BJ (cell line): ENCODE results near the gene BTG1. TPM values are rescaled to one million over a fixed set of nuclear protein-coding genes. Genes with fewer than 3 reads are reported as not detected.

Source experiments
- CTCF ChIA-PET: fragments of 350-600 bp; formaldehyde crosslinking; extraction: SDS; loops from one replicate; lab custom pipeline; 2021; ENCODE audit warnings: antibody characterized with exemption, inconsistent platforms; lab: Yijun Ruan, JAX
- POLR2A ChIA-PET: fragments of 300-600 bp; sonication (Branson Sonifier 250); formaldehyde crosslinking; extraction: SDS; loops from one replicate; lab custom pipeline; 2021; ENCODE audit warnings: antibody characterized with exemption; lab: Charles Lee
- DNase-seq: peaks from one replicate; pipeline ENCODE4 v3.0.0-alpha.2; 2011; ENCODE audit warnings: low read depth
- H3K27me3 ChIP-seq: 2 replicates; pipeline ENCODE4 v1.6.0; 2011; ENCODE audit warnings: low read length; ENCODE audit not compliant: control insufficient read depth, insufficient read depth
- H3K36me3 ChIP-seq: 2 replicates; pipeline ENCODE4 v1.5.1; 2011; ENCODE audit warnings: low read length; ENCODE audit not compliant: control insufficient read depth, insufficient read depth
- H3K4me3 ChIP-seq: 2 replicates; pipeline ENCODE4 v1.5.1; 2011; ENCODE audit warnings: low read depth, mild to moderate bottlenecking, control low read depth, low read length
- polyA plus RNA-seq: library from polyadenylated mRNA; depleted of rRNA; stranded (reverse); fragments of >200 nt; gene quantifications from 2 replicates; pipeline ENCODE4 v1.2.3, GENCODE V29; 2011
- TF ChIP-seq, protein P1 (sequence below): IDR thresholded peaks from 2 replicates; pipeline ENCODE4 v1.5.1; 2011; ENCODE audit warnings: low read depth, mild to moderate bottlenecking, control low read depth, inconsistent platforms, low read length, moderate library complexity; ENCODE audit not compliant: insufficient read depth

Gene BTG1
- polyA plus RNA-seq, 1 experiment: 81.3 TPM

DNA sequence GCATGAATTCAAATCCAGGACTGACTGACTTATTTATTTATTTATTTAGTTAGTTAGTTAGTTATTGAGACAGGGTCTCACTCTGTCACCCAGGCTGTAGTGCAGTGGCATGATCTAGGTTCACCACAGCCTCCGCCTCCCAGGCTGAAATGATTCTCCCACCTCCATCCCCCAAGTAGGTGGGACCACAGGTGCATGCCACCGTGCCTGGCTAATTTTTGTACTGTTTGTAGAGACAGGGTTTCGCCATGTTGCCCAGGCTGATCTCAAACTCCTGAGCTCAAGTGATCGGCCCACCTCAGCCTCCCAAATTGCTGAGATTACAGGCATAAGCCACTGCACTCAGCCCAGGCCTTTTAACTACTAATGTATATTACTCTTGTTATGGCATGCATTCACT is 36.0 kb downstream of the BTG1 start:
- Histone ChIP-seq H3K36me3 (no peaks in the 10 kb centered on the region), H3K27me3 (no peaks in the 10 kb centered on the region), H3K4me3 (no peak overlapping the region)
- ChIA-PET POLR2A (no interaction called here), CTCF (no interaction called here)
- DNase-seq: no peak
- TF ChIP-seq, protein P1, sequence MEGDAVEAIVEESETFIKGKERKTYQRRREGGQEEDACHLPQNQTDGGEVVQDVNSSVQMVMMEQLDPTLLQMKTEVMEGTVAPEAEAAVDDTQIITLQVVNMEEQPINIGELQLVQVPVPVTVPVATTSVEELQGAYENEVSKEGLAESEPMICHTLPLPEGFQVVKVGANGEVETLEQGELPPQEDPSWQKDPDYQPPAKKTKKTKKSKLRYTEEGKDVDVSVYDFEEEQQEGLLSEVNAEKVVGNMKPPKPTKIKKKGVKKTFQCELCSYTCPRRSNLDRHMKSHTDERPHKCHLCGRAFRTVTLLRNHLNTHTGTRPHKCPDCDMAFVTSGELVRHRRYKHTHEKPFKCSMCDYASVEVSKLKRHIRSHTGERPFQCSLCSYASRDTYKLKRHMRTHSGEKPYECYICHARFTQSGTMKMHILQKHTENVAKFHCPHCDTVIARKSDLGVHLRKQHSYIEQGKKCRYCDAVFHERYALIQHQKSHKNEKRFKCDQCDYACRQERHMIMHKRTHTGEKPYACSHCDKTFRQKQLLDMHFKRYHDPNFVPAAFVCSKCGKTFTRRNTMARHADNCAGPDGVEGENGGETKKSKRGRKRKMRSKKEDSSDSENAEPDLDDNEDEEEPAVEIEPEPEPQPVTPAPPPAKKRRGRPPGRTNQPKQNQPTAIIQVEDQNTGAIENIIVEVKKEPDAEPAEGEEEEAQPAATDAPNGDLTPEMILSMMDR: no peak

GRCh38 chr12:92108651-92109050 is 37.0 kb downstream of the BTG1 start:
- Histone ChIP-seq H3K36me3 (no peaks in the 10 kb centered on the region), H3K27me3 (no peaks in the 10 kb centered on the region), H3K4me3 (no peak overlapping the region)
- DNase-seq: peak; percentile 31
- POLR2A ChIA-PET: interaction anchor here (0.6 kb wide), 2 partner anchors 12 to 727 kb away, joined by 3 read pairs; no protein-coding TSS in a partner anchor
- TF ChIP-seq, protein P1: peak; percentile 27; the same call in 1 of the 2 replicates
- CTCF ChIA-PET: interaction anchor here (0.6 kb wide), 1 partner anchor 298 kb away, joined by 3 read pairs; no protein-coding TSS in a partner anchor

DNA sequence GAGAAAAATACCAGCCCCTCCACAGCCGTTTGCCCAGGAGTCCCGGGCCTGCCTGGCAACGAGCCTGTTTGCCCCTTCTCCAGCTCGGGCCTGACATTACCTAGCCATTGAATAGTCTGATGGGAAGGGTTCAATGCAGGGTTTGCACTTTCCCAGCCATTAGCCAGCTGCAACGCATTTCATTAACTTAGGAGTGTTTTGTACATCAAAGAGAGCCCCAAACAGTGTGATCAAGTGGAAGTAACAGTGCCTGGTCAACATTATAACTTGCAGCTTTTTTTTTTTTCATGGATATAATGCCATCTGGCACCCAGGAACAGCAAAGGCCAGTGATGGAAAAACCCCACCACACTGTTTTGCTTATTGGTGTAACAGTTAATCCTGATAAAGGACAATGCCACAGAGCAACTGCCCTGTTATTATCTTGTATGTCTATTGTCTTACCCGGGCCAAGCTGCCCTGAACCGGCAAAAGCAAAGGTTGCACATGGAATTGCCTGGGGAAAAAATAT is 38.0 kb downstream of the BTG1 start:
- DNase-seq: no peak
- ChIA-PET CTCF (interaction anchor here (1.4 to 1.9 kb wide), 2 partner anchors 11 to 329 kb away, joined by 3 to 5 read pairs; no protein-coding TSS in a partner anchor), POLR2A (no interaction called here)
- no peaks in the 10 kb centered on the region for H3K27me3 ChIP-seq
- TF ChIP-seq, protein P1: no peak
- no peak overlapping the region for H3K4me3 ChIP-seq
- H3K36me3 ChIP-seq: no peaks in the 10 kb centered on the region

DNA sequence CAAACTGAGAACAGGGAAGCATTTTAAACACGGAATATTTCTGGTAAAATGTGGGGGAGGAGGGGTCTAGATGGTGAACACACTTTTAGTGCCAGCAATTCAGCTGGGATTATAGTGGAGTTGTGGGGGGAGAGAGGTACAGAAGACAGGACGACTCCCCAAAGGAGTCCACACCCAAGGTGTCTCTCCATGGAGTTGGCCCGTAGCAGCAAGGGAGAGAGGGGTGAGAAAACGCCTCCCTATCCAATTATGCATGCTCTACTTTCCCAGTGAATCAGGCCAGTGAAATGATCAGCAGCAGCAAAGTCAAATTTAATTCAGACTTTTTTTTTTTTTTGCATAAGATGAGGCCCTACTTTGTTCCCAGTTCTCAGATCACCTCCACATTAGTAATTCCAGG is 38.6 kb downstream of the BTG1 start:
- no peak for DNase-seq
- Histone ChIP-seq H3K4me3 (no peak overlapping the region), H3K36me3 (no peaks in the 10 kb centered on the region), H3K27me3 (no peaks in the 10 kb centered on the region)
- CTCF ChIA-PET: interaction anchor here (1.2 to 1.9 kb wide), 3 partner anchors 10 to 328 kb away, joined by 3 to 5 read pairs (median 4); no protein-coding TSS in a partner anchor
- TF ChIP-seq, protein P1: no peak
- POLR2A ChIA-PET: no interaction called here

DNA sequence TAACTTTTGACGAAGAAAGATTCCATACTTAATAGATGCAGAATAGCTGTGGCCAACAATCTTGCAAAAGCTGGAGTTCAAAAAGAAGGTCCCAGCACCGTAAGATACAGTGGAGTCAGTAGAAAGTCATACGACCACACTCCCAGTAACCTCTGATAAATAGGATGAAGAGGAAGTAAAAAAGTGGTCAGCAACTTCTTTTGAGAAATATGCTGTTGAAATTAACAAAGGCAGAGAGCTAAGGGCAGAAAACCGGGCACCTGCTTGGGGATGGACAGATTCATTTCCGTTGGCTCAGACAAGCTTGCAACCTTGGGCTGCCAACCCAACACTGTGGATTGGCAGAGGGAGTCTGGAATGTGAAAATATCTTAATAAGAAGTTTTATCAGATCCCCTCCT is 40.0 kb downstream of the BTG1 start:
- Histone ChIP-seq H3K4me3 (no peak overlapping the region), H3K27me3 (no peaks in the 10 kb centered on the region), H3K36me3 (no peaks in the 10 kb centered on the region)
- ChIA-PET CTCF (interaction anchor here (0.7 to 1.9 kb wide), 4 partner anchors 9 to 724 kb away, joined by 3 to 5 read pairs (median 4); no protein-coding TSS in a partner anchor), POLR2A (no interaction called here)
- DNase-seq: no peak
- TF ChIP-seq, protein P1: no peak
